ENCODE results near the gene PREX1. TPM values are rescaled to one million over a fixed set of nuclear protein-coding genes. Genes with fewer than 3 reads are reported as not detected.

PREX1 gene
- total and polyA plus RNA-seq, 2 donors (not counting 3 experiments of a cell fraction or from before 2014, with no cell fraction given) = 51.3 to 72.9 TPM

- ChIA-PET POLR2A (no interaction called here), CTCF (interaction anchor here (2.6 kb wide), 1 partner anchor 243 kb away, joined by 9 read pairs; no protein-coding TSS in a partner anchor)
- H3K4me1 ChIP-seq (ENCODE audit: control insufficient read depth, extremely low read depth, insufficient read depth, low read length) = peaks cover 12% of the 10 kb centered on the region
- no peak overlapping the region for H3K9ac ChIP-seq (replicated peaks; ENCODE audit: extremely low read depth, insufficient read depth, low read length)
- no peaks in the 10 kb centered on the region for H3K9me3 ChIP-seq (replicated peaks; ENCODE audit: control insufficient read depth, insufficient read depth, low read length)
- no peak for DNase-seq (ENCODE audit: low read depth, low spot score)
- H3K79me2 ChIP-seq (ENCODE audit: control insufficient read depth, insufficient read depth, low read length) = no peaks in the 10 kb centered on the region
- BruUV-seq (replicated peaks) = no TSS peak
- TF ChIP-seq POLR2A (IDR thresholded peaks at IDR 0.05; ENCODE audit: low read depth, low read length) = no peak
- TF ChIP-seq MYC (IDR thresholded peaks at IDR 0.05; ENCODE audit: low read depth, low read length) = no peak
- no peak for TF ChIP-seq CTCF (IDR thresholded peaks at IDR 0.05; ENCODE audit: extremely low read depth in 1 of 2, insufficient read depth in 1 of 2, low read depth in 1 of 2, low read length in 2 of 2)
- TF ChIP-seq POLR2AphosphoS5 (IDR thresholded peaks at IDR 0.05; ENCODE audit: insufficient read depth, low read depth, low read length) = no peak
- no peak for TF ChIP-seq GATA2 (IDR thresholded peaks at IDR 0.05; ENCODE audit: insufficient read depth, insufficient read length, low read depth, low read length)
- no peak for TF ChIP-seq MAX (IDR thresholded peaks at IDR 0.05; ENCODE audit: insufficient read depth, insufficient read length)
- no peak for TF ChIP-seq FOS (IDR thresholded peaks at IDR 0.05; ENCODE audit: borderline replicate concordance, insufficient read depth, low read length)
- no peak for TF ChIP-seq JUN (IDR thresholded peaks at IDR 0.05; ENCODE audit: borderline replicate concordance, insufficient read depth, insufficient read length, low read depth)
- TF ChIP-seq EZH2 (IDR thresholded peaks at IDR 0.05; ENCODE audit: borderline replicate concordance, low read depth, low read length, severe bottlenecking) = no peak
- no peak for FAIRE-seq
- no peak overlapping the region for H3K4me2 ChIP-seq (ENCODE audit: insufficient read depth, low read length)
- intact Hi-C loops (cut with micrococcal nuclease) = no loop called here
- H4K20me1 ChIP-seq (replicated peaks; ENCODE audit: control insufficient read depth, extremely low read depth, insufficient read depth, low read length) = no peaks in the 10 kb centered on the region
- dilution Hi-C loops (cut with MboI; ENCODE audit: extremely low pct_ligation_motif_present, low sequenced_read_pairs) = loop anchor here (25.0 kb wide), 1 partner anchor 250 kb away; the partner anchor contains the start of gene ARFGEF2
- peaks cover 6 to 21% of the 10 kb centered on the region in 2 experiments for H3K36me3 ChIP-seq (ENCODE audit: control insufficient read depth in 2 of 2, extremely low read depth in 1 of 2, insufficient read depth in 2 of 2, low read length in 2 of 2)
- H3K27me3 ChIP-seq (ENCODE audit: control insufficient read depth in 2 of 2, insufficient read depth in 2 of 2, low read length in 2 of 2) = no peaks in the 10 kb centered on the region
- no peak overlapping the region for H3K27ac ChIP-seq (ENCODE audit: insufficient read depth, low read depth, low read length)
- no peak overlapping the region for H3K4me3 ChIP-seq (replicated peaks in 1 of 3; ENCODE audit: insufficient read depth in 1 of 3, low read depth in 1 of 3, low read length in 3 of 3)
- no peak overlapping the region for H2AFZ ChIP-seq (ENCODE audit: low read depth, low read length)
- no peaks in the 10 kb centered on the region for H3K9me1 ChIP-seq (replicated peaks; ENCODE audit: control insufficient read depth, extremely low read depth, insufficient read depth, low read length)
Observed at GRCh38 chr20:48662711-48663110, 165.1 kb downstream of the PREX1 start.
